Fibroblast of lung (primary cell): Measurements from ENCODE around the gene MYOM1.

ENCODE experiments used
- EZH2 ChIP-seq: IDR thresholded peaks from 2 replicates; pipeline ENCODE4 v1.5.1; 2012; ENCODE audit warnings: low read length, control low read depth, mild to moderate bottlenecking; ENCODE audit errors: missing control alignments
- TF ChIP-seq, protein P1 (sequence below), 2 donors: IDR thresholded peaks in 1 of 2; conservative IDR thresholded peaks in 1 of 2; 1 replicate in 1 of 2; 2 replicates in 1 of 2; pipeline ENCODE4 v1.5.1; 2011 to 2012; ENCODE audit warnings: low read length in 2 of 2, control low read depth in 1 of 2, inconsistent platforms in 1 of 2, low read depth in 1 of 2, mild to moderate bottlenecking in 1 of 2

- TF ChIP-seq, protein P1, sequence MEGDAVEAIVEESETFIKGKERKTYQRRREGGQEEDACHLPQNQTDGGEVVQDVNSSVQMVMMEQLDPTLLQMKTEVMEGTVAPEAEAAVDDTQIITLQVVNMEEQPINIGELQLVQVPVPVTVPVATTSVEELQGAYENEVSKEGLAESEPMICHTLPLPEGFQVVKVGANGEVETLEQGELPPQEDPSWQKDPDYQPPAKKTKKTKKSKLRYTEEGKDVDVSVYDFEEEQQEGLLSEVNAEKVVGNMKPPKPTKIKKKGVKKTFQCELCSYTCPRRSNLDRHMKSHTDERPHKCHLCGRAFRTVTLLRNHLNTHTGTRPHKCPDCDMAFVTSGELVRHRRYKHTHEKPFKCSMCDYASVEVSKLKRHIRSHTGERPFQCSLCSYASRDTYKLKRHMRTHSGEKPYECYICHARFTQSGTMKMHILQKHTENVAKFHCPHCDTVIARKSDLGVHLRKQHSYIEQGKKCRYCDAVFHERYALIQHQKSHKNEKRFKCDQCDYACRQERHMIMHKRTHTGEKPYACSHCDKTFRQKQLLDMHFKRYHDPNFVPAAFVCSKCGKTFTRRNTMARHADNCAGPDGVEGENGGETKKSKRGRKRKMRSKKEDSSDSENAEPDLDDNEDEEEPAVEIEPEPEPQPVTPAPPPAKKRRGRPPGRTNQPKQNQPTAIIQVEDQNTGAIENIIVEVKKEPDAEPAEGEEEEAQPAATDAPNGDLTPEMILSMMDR (conservative IDR thresholded peaks at IDR 0.05 in 1 of 2, IDR thresholded peaks at IDR 0.05 in 1 of 2; ENCODE audit: low read depth in 1 of 2, low read length in 2 of 2), result no peak
- TF ChIP-seq EZH2, result no peak
These were observed 101.4 kb downstream of the MYOM1 start for GRCh38 chr18:3118195-3119010.
